Adipose tissue (tissue), 3 donors: ENCODE measurements around the gene TMEM243. TPM values are rescaled to one million over a fixed set of nuclear protein-coding genes. Genes with fewer than 3 reads are reported as not detected.
"Not testable (repeated sequence)": the region's sequence is repeated elsewhere in the genome, so short reads cannot be mapped to it uniquely, and the experiment has no call there.

Experiments used
- H3K27ac ChIP-seq: one replicate; pipeline ENCODE4 v1.5.1; 2013; ENCODE audit warnings: low read depth, low read length
- WGBS, 3 donors: extraction: QIAGEN DNeasy Blood & Tissue Kit; methylation state at CpG; one replicate each; pipeline ENCODE4 v1.1.7; 2013; 5-methylcytosine and 5-hydroxymethylcytosine counted together
- polyA plus RNA-seq, 3 donors: library from polyadenylated mRNA; stranded (reverse); fragments of 200-250 nt; gene quantifications; one replicate each; pipeline ENCODE4 v1.2.3, GENCODE V29; 2013
- donor health status: healthy with polysubstance abuse.
- donor health status: Bipolar disorder and iron deficiency.
- donor health status: healthy.

TMEM243 gene
- polyA plus RNA-seq, 3 donors: 22.5 to 36.7 (median 26.6) TPM

GRCh38 chr7:87215046-87215445 lies 4.5 kb downstream of the TMEM243 start:
- 97 to 100% (median 98%) methylated on average over 3 of the region's 3 CpGs for WGBS, 3 donors
- H3K27ac ChIP-seq: no peak overlapping the region

- no peak overlapping the region for H3K27ac ChIP-seq
- 59 to 68% (median 62%) methylated on average over 2 of the region's 2 CpGs for WGBS, 3 donors
These were observed 5.7 kb downstream of the TMEM243 start for GRCh38 chr7:87213811-87214210.

- H3K27ac ChIP-seq: no peak overlapping the region
- WGBS, 3 donors: 84 to 97% (median 96%) methylated on average over 1 of the region's 1 CpG
These were observed 6.3 kb downstream of the TMEM243 start for GRCh38 chr7:87213252-87213651.

GRCh38 chr7:87212498-87212897 lies 7.0 kb downstream of the TMEM243 start:
- 58 to 92% (median 65%) methylated on average over 1 of the region's 1 CpG for WGBS, 3 donors
- H3K27ac ChIP-seq: no peak overlapping the region

- WGBS, 3 donors: 78 to 92% (median 80%) methylated on average over 3 of the region's 3 CpGs
- H3K27ac ChIP-seq: no peak overlapping the region
These were observed 9.0 kb downstream of the TMEM243 start for GRCh38 chr7:87210506-87210905.

GRCh38 chr7:87209295-87209924 lies 10.1 kb downstream of the TMEM243 start:
- WGBS, 3 donors: 92 to 95% (median 93%) methylated on average over 17 to 18 of the region's 18 CpGs
- no peak overlapping the region for H3K27ac ChIP-seq

- no peak overlapping the region for H3K27ac ChIP-seq
- 94 to 100% (median 97%) methylated on average over 1 of the region's 1 CpG for WGBS, 3 donors
These were observed 13.2 kb downstream of the TMEM243 start for GRCh38 chr7:87206361-87206760.

- WGBS, 3 donors: 96 to 97% (median 97%) methylated on average over 3 of the region's 3 CpGs
- not testable (repeated sequence) for H3K27ac ChIP-seq
These were observed 13.8 kb downstream of the TMEM243 start for GRCh38 chr7:87205701-87206100.

GRCh38 chr7:87204933-87205332 lies 14.6 kb downstream of the TMEM243 start:
- WGBS, 3 donors: 67 to 86% (median 67%) methylated on average over 3 of the region's 3 CpGs
- no peak overlapping the region for H3K27ac ChIP-seq

- WGBS, 3 donors: 84 to 90% (median 89%) methylated on average over 4 of the region's 4 CpGs
- not testable (repeated sequence) for H3K27ac ChIP-seq
These were observed 15.6 kb downstream of the TMEM243 start for GRCh38 chr7:87203929-87204328.

- WGBS, 3 donors: 98 to 100% (median 98%) methylated on average over 2 of the region's 2 CpGs
- H3K27ac ChIP-seq: no peak overlapping the region
These were observed 16.8 kb downstream of the TMEM243 start for GRCh38 chr7:87202705-87203104.

GRCh38 chr7:87202208-87202607 lies 17.3 kb downstream of the TMEM243 start:
- 91 to 100% (median 95%) methylated on average over 1 of the region's 1 CpG for WGBS, 3 donors
- H3K27ac ChIP-seq: no peak overlapping the region

- WGBS, 3 donors: 76 to 87% (median 80%) methylated on average over 6 of the region's 6 CpGs
- no peak overlapping the region for H3K27ac ChIP-seq
These were observed 19.7 kb downstream of the TMEM243 start for GRCh38 chr7:87199700-87200450.

- no peak overlapping the region for H3K27ac ChIP-seq
- 92 to 100% (median 96%) methylated on average over 1 of the region's 1 CpG for WGBS, 3 donors
These were observed 20.3 kb downstream of the TMEM243 start for GRCh38 chr7:87199241-87199640.

- WGBS, 3 donors: 88 to 95% (median 93%) methylated on average over 1 of the region's 1 CpG
These were observed 25.6 kb downstream of the TMEM243 start for GRCh38 chr7:87193912-87194311.

GRCh38 chr7:87192784-87193487 lies 26.6 kb downstream of the TMEM243 start:
- WGBS, 3 donors: 70 to 85% (median 83%) methylated on average over 6 of the region's 6 CpGs
- no peak overlapping the region for H3K27ac ChIP-seq

More at GRCh38 chr7:87193912-87194311, 25.6 kb downstream of the TMEM243 start:
- no peak overlapping the region for H3K27ac ChIP-seq

- 88 to 90% (median 89%) methylated on average over 3 of the region's 3 CpGs for whole genome bisulfite sequencing, 3 donors
- no peak overlapping the region for H3K27ac ChIP-seq
These were observed 28.7 kb downstream of the TMEM243 start for GRCh38 chr7:87190783-87191182.

GRCh38 chr7:87188930-87189329 lies 30.6 kb downstream of the TMEM243 start:
- 92 to 95% (median 95%) methylated on average over 2 of the region's 2 CpGs for WGBS, 3 donors
- no peak overlapping the region for H3K27ac ChIP-seq

GRCh38 chr7:87187120-87187519 lies 32.4 kb downstream of the TMEM243 start:
- no peak overlapping the region for H3K27ac ChIP-seq
- WGBS, 3 donors: 96 to 97% (median 97%) methylated on average over 2 of the region's 2 CpGs
